Transverse colon (tissue), 4 donors: ENCODE measurements around the gene ZNF674. TPM values are rescaled to one million over a fixed set of nuclear protein-coding genes. Genes with fewer than 3 reads are reported as not detected.

Experiments
- DNase-seq: peaks from one replicate; pipeline ENCODE4 v3.0.0-alpha.2; 2019
- H3K27ac ChIP-seq, 4 donors: fragments of 200-600 bp; sonication (generic); 2 replicates each; pipeline ENCODE4 v1.5.1; 2016 to 2018; ENCODE audit warnings: inconsistent platforms in 4 of 4
- H3K27me3 ChIP-seq: fragments of 200-600 bp; sonication (generic); 2 replicates; pipeline ENCODE4 v1.5.1; 2017; ENCODE audit warnings: inconsistent platforms
- H3K36me3 ChIP-seq, 4 donors: fragments of 200-600 bp; sonication (generic); 2 replicates each; pipeline ENCODE4 v1.5.1; 2017 to 2019; ENCODE audit warnings: inconsistent platforms in 4 of 4
- H3K4me1 ChIP-seq, 4 donors: fragments of 200-600 bp; sonication (generic); 2 replicates each; pipeline ENCODE4 v1.5.1; 2017 to 2020; ENCODE audit warnings: inconsistent platforms in 4 of 4
- H3K4me3 ChIP-seq, 4 donors: fragments of 200-600 bp; sonication (generic); 1 replicate in 1 of 4; 2 replicates in 3 of 4; pipeline versions ENCODE4 v1.5.1 to v1.6.1; 2017 to 2019; ENCODE audit warnings: inconsistent platforms in 4 of 4
- H3K9me3 ChIP-seq, 2 donors: fragments of 200-600 bp; sonication (generic); 2 replicates each; pipeline ENCODE4 v1.5.1; 2017 to 2019; ENCODE audit warnings: inconsistent platforms in 2 of 2
- EP300 ChIP-seq: sonication (generic); formaldehyde crosslinking; IDR thresholded peaks from one replicate; pipeline ENCODE4 v1.6.1; 2017; ENCODE audit warnings: antibody characterized with exemption, low read depth
- POLR2A ChIP-seq: fragments of 450-650 bp; IDR thresholded peaks from one replicate; pipeline ENCODE4 v1.6.1; 2016; ENCODE audit warnings: antibody characterized with exemption, mild to moderate bottlenecking, moderate library complexity
- POLR2AphosphoS5 ChIP-seq, 3 donors: sonication (generic); formaldehyde crosslinking; IDR thresholded peaks; one replicate each; pipeline ENCODE4 v1.6.1; 2016; ENCODE audit warnings: antibody characterized with exemption in 3 of 3
- WGBS, 2 donors: methylation state at CpG; one replicate each; pipeline ENCODE4 v1.1.5; 2018; ENCODE audit warnings: low coverage in 1 of 2; 5-methylcytosine and 5-hydroxymethylcytosine counted together
- in situ Hi-C, 4 donors: fragments of 200-750 bp; cut with MboI; loops; one replicate each; pipeline versions ENCODE4 v1.15.0 to v1.15.1; 2017; ENCODE audit warnings: low sequenced_read_pairs in 3 of 4, low pct_ligation_motif_present in 1 of 4, low pct_unique_long_range_greater_than_20kb in 1 of 4
- intact Hi-C: fragments of 100-400 bp; cut with DNase I; formaldehyde crosslinking; loops from one replicate; pipeline ENCODE4 v1.15.1; 2023; ENCODE audit warnings: low total_unique reads
- total RNA-seq, 4 donors: library from RNA; depleted of rRNA; stranded (reverse); fragments of >200 nt; gene quantifications; one replicate each; pipeline ENCODE4 v1.1.0, GENCODE V29; 2016
- TF ChIP-seq, protein P1 (sequence below), 5 experiments: fragments of 200-600 bp in 3 of 5; fragments of 450-650 bp in 2 of 5; sonication (generic) in 3 of 5; IDR thresholded peaks; 1 replicate in 2 of 5; 2 replicates in 3 of 5; pipeline ENCODE4 v1.5.1; 2016 to 2017; ENCODE audit warnings: antibody characterized with exemption in 5 of 5, inconsistent platforms in 3 of 5, mild to moderate bottlenecking in 2 of 5, moderate library complexity in 1 of 5

ZNF674 gene
- total RNA-seq = 10 to 100 TPM in 1 of 4 donors, 1 to 10 TPM in 2, under 1 TPM in 1; 0.37 to 11.0 (median 5.6) TPM

DNA sequence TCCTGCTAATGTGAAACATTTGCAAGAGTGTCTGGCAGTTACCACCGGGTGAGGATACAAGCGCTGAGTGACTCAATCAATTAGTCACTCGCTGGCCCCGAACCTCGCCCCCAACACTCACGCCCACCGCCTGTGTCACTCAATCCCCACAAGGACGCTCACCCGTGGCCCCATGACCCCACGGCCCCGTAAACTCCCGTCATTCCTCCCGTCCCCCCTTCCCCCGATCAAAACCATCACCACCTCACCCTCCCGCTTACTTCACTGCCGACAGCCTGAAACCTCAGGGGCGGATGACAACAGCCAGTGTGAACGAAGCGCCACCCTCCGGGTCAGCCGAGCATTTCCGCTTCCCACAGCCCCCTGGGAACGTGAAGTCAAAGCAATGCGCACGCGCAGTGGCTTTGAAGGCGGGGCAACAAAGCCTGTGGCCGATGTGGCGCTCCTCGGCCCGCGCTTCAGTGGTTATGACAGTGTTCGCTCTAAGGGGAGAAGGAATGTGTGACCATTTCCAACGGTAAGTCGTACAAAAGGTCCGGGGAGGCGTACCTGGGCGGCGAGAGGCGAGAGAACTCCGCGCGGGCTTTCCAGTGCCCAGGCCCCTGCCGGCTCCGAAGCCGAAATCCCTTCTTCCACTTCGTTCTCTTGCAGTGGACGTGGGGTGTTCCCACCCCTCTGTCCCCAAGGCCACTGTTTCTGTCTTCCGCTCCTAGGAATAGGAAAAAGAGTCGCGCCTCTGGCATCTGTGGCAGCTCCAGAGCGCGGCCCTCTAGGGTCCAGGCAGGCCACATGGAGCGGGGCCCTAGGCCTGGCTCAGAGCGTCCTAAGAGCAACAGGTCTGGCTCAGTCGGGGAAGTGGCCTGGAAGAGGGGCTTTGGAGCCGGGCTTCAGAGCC is at the start of gene ZNF674:
TSS of gene ZNF674 (minus strand) at position 311 of the 895 bp plus-strand sequence. CDS start 3,334 bp downstream, outside the sequence.
- in situ Hi-C loops = no loop called here
- H3K9me3 ChIP-seq = no peaks in the 10 kb centered on the region
- H3K4me1 ChIP-seq = peaks cover 0 to 18% (median 6%) of the 10 kb centered on the region in 4 donors

DNA sequence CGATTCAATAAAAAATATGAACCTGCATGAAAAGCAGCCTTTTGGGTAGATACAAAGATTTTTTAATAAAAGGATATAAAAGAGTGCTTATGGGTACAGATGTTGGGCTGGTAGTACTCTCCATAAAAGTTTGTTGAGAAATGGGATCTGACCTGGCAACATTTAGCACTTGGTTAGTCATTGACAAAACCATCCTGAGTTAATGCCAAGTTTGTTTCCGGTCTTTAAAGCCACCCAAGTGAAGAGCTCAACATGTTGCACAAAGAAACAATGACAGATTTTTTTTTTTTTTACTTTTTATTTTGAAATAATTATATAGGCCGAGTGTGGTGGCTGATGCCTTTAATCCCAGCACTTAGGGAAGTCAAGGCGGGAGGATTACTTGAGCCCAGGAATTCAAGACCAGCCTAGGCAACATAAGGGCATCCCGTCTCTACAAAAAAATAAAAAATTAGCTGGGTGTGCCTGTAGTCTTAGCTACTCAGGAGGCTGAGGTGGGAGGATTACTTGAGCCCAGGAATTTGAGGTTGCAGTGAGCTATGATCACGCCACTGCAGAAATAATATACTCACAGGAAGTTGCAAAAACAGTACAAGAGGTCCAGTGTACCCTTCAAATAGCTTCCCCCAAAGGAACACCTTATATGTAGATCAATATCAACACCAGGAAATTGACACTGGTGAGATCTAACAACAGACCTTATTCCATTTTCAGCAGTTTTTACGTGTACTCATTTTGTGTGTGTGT is 44.9 kb upstream of the ZNF674 start:
- no peaks in the 10 kb centered on the region for H3K36me3 ChIP-seq
- H3K27ac ChIP-seq = no peak overlapping the region
- TF ChIP-seq POLR2AphosphoS5 (IDR thresholded peaks at IDR 0.05) (no peak), POLR2A (no peak), EP300 (no peak)
- TF ChIP-seq, protein P1, sequence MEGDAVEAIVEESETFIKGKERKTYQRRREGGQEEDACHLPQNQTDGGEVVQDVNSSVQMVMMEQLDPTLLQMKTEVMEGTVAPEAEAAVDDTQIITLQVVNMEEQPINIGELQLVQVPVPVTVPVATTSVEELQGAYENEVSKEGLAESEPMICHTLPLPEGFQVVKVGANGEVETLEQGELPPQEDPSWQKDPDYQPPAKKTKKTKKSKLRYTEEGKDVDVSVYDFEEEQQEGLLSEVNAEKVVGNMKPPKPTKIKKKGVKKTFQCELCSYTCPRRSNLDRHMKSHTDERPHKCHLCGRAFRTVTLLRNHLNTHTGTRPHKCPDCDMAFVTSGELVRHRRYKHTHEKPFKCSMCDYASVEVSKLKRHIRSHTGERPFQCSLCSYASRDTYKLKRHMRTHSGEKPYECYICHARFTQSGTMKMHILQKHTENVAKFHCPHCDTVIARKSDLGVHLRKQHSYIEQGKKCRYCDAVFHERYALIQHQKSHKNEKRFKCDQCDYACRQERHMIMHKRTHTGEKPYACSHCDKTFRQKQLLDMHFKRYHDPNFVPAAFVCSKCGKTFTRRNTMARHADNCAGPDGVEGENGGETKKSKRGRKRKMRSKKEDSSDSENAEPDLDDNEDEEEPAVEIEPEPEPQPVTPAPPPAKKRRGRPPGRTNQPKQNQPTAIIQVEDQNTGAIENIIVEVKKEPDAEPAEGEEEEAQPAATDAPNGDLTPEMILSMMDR (IDR thresholded peaks at IDR 0.05) = no peak
- in situ Hi-C loops = no loop called here
- no peaks in the 10 kb centered on the region for H3K4me1 ChIP-seq
- H3K4me3 ChIP-seq = no peak overlapping the region
- no peaks in the 10 kb centered on the region for H3K27me3 ChIP-seq
- intact Hi-C loops = no loop called here
- no peaks in the 10 kb centered on the region for H3K9me3 ChIP-seq
- 74% methylated on average over 7 of the region's 7 CpGs; no CpG with 5 or more reads in 1 of the 2 donors for WGBS, 2 donors
- no peak for DNase-seq

More for the DNA sequence above, at the start of gene ZNF674:
- peak; percentile 94 for DNase-seq
- H3K36me3 ChIP-seq = no peaks in the 10 kb centered on the region
- TF ChIP-seq, protein P1 (IDR thresholded peaks at IDR 0.05) = peak; percentile 23 to 68 (median 34)
- peak; percentile 73 to 84 (median 83) for TF ChIP-seq POLR2AphosphoS5 (IDR thresholded peaks at IDR 0.05)
- no peak for TF ChIP-seq EP300
- TF ChIP-seq POLR2A = peak; percentile 79
- intact Hi-C loops = no loop called here
- peak within 1 kb of the TSS; percentile 73 to 91 (median 80) for H3K27ac ChIP-seq
- 50% methylated on average over 57 of the region's 57 CpGs; no CpG with 5 or more reads in 1 of the 2 donors for WGBS, 2 donors
- peak within 1 kb of the TSS; percentile 51 to 81 (median 72) for H3K4me3 ChIP-seq
- H3K27me3 ChIP-seq = no peaks in the 10 kb centered on the region

DNA sequence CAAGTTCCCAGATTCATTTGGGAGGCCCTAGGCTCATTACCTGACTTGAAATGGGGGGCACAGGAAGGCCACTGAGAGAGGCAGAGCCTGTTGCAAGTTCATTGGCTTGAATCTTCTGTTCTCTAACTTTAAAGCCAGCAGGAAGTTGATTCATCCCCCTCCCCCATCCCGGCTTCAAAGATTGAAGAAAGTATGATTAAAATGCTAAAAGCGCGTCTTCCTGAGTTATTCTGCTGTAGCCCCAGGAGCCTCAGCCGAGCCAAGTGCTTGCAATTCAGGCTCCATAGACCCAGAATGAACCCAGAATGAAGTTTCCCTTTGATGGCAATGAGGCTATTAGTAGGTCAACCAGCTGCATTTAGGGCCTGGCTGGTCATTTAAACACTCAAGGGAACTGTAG is 43.0 kb upstream of the ZNF674 start:
- TF ChIP-seq POLR2A (no peak), POLR2AphosphoS5 (IDR thresholded peaks at IDR 0.05) (no peak), EP300 (no peak)
- TF ChIP-seq, protein P1 (IDR thresholded peaks at IDR 0.05) = no peak
- Histone ChIP-seq H3K27ac (peak overlapping the region in 3 of 4 donors; percentile 38 to 64 (median 38)), H3K9me3 (no peaks in the 10 kb centered on the region), H3K27me3 (no peaks in the 10 kb centered on the region), H3K4me3 (no peak overlapping the region), H3K36me3 (no peaks in the 10 kb centered on the region), H3K4me1 (no peaks in the 10 kb centered on the region)
- peak; percentile 20 for DNase-seq
- in situ Hi-C loops (no loop called here), intact Hi-C loops (no loop called here)
- 57% methylated on average over 4 of the region's 4 CpGs; no CpG with 5 or more reads in 1 of the 2 donors for WGBS, 2 donors

DNA sequence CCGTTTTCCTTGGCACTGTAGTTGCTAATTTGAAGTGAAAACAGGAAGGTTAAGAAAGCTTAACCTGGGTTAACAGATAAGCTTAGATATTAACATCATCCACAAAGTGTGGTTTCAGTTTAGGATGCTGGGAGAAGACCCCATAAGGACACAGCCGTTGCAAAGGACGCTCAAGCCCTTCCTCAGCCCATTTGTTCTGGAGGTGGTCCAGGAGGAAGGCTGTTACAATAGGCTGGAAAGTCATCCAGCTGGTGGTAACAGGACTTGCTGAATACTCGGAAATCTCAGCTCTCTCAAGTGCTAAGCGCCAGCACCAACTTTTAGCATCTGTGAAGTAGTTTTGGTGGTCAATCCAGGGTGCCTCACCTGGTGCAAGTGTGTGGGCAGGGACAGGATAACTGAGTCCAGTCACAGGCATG is 42.5 kb upstream of the ZNF674 start:
- Histone ChIP-seq H3K27ac (peak overlapping the region in 3 of 4 donors; percentile 38 to 64 (median 38)), H3K4me1 (no peaks in the 10 kb centered on the region), H3K4me3 (no peak overlapping the region), H3K27me3 (no peaks in the 10 kb centered on the region), H3K36me3 (no peaks in the 10 kb centered on the region), H3K9me3 (no peaks in the 10 kb centered on the region)
- no peak for DNase-seq
- WGBS, 2 donors = 10 to 31% methylated on average over 1 to 5 of the region's 5 CpGs
- intact Hi-C loops = no loop called here
- TF ChIP-seq EP300 (no peak), POLR2A (no peak), POLR2AphosphoS5 (IDR thresholded peaks at IDR 0.05) (no peak)
- TF ChIP-seq, protein P1 (IDR thresholded peaks at IDR 0.05) = no peak
- in situ Hi-C loops = no loop called here
